HL-60 (cell line): ENCODE results near the gene SLC36A1.

Source experiments
- CTCF ChIP-seq: IDR thresholded peaks from one replicate; pipeline ENCODE4 v1.5.1; 2011; ENCODE audit warnings: low read length, control low read depth, inconsistent platforms; ENCODE audit not compliant: insufficient read depth
- GABPA ChIP-seq: IDR thresholded peaks from 2 replicates; pipeline ENCODE4 v1.6.1; 2012; ENCODE audit warnings: low read depth
- POLR2AphosphoS5 ChIP-seq: IDR thresholded peaks from 2 replicates; pipeline ENCODE4 v1.6.1; 2012; ENCODE audit warnings: low read depth
- SPI1 ChIP-seq: IDR thresholded peaks from 2 replicates; pipeline ENCODE4 v1.6.1; 2012; ENCODE audit warnings: low read depth, mild to moderate bottlenecking, borderline replicate concordance
- TF ChIP-seq, protein P1 (sequence below): IDR thresholded peaks from 2 replicates; pipeline ENCODE4 v1.6.1; 2012; ENCODE audit warnings: low read depth; ENCODE audit not compliant: insufficient replicate concordance

DNA sequence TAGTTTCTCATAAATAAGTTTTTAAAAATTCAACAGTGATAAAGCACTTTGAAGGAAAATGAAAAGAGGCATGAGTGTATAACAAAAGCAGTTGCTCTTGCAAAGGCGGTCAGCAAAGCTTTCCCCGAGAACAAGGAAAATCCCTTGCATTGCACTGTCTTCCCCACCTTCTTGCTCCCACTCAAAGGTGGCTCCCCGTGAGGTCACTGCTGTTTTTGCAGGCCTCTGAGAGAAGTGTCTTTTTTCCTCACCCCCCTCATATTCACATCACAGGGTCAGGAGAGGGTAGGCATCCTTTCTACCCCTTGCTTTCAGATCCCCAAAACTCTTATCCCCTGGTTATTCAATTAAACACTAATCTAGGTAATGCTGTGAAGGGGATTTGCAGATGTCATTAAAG is 15.2 kb upstream of the SLC36A1 start:
- TF ChIP-seq CTCF (no peak), POLR2AphosphoS5 (no peak), GABPA (no peak), SPI1 (no peak)
- TF ChIP-seq, protein P1, sequence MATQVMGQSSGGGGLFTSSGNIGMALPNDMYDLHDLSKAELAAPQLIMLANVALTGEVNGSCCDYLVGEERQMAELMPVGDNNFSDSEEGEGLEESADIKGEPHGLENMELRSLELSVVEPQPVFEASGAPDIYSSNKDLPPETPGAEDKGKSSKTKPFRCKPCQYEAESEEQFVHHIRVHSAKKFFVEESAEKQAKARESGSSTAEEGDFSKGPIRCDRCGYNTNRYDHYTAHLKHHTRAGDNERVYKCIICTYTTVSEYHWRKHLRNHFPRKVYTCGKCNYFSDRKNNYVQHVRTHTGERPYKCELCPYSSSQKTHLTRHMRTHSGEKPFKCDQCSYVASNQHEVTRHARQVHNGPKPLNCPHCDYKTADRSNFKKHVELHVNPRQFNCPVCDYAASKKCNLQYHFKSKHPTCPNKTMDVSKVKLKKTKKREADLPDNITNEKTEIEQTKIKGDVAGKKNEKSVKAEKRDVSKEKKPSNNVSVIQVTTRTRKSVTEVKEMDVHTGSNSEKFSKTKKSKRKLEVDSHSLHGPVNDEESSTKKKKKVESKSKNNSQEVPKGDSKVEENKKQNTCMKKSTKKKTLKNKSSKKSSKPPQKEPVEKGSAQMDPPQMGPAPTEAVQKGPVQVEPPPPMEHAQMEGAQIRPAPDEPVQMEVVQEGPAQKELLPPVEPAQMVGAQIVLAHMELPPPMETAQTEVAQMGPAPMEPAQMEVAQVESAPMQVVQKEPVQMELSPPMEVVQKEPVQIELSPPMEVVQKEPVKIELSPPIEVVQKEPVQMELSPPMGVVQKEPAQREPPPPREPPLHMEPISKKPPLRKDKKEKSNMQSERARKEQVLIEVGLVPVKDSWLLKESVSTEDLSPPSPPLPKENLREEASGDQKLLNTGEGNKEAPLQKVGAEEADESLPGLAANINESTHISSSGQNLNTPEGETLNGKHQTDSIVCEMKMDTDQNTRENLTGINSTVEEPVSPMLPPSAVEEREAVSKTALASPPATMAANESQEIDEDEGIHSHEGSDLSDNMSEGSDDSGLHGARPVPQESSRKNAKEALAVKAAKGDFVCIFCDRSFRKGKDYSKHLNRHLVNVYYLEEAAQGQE = no peak
